AG09319 (cell line): ENCODE measurements around the gene JOSD2.

Experiments used
- DNase-seq: peaks from one replicate; pipeline ENCODE4 v3.0.0-alpha.2; 2010; ENCODE audit warnings: low read depth; ENCODE audit errors: extremely low read depth
- CTCF ChIP-seq: IDR thresholded peaks from 2 replicates; pipeline ENCODE4 v1.5.1; 2011; ENCODE audit warnings: low read depth, mild to moderate bottlenecking, inconsistent platforms, low read length, moderate library complexity

Gene JOSD2

GRCh38 chr19:50512112-50512998, 1.4 kb upstream of the JOSD2 start:
- DNase-seq = no peak

GRCh38 chr19:50510700-50511068, 307 bp downstream of the JOSD2 start:
- no peak for DNase-seq
- TF ChIP-seq CTCF = no peak

More at GRCh38 chr19:50512112-50512998, 1.4 kb upstream of the JOSD2 start:
- TF ChIP-seq CTCF = no peak

GRCh38 chr19:50510121-50510670, 795 bp downstream of the JOSD2 start:
- no peak for DNase-seq
- TF ChIP-seq CTCF = no peak

- TF ChIP-seq CTCF = no peak
- no peak for DNase-seq
Measured at GRCh38 chr19:50509366-50509765, 1.6 kb downstream of the JOSD2 start.

- no peak for DNase-seq
- TF ChIP-seq CTCF = no peak
Measured at GRCh38 chr19:50508843-50509190, 2.2 kb downstream of the JOSD2 start.

GRCh38 chr19:50507376-50507775, 3.6 kb downstream of the JOSD2 start:
- no peak for DNase-seq
- no peak for TF ChIP-seq CTCF

- no peak for TF ChIP-seq CTCF
- no peak for DNase-seq
Measured at GRCh38 chr19:50506700-50507099, 4.3 kb downstream of the JOSD2 start.
